Nephron progenitor cell (in vitro differentiated cells): ENCODE measurements around the gene UNC13B.

Source experiments
- DNase-seq: peaks from one replicate; pipeline ENCODE4 v3.0.0; 2021
- H3K27ac Mint-ChIP-seq: 2 replicates; pipeline ENCODE4 v1.8.0; 2021; ENCODE audit warnings: mild to moderate bottlenecking, moderate library complexity, mixed read lengths
- H3K27me3 Mint-ChIP-seq: 2 replicates; pipeline ENCODE4 v1.8.0; 2021; ENCODE audit warnings: mild to moderate bottlenecking, low read depth, mixed read lengths; ENCODE audit not compliant: poor library complexity
- H3K36me3 Mint-ChIP-seq: 2 replicates; pipeline ENCODE4 v1.8.0; 2021; ENCODE audit warnings: low read depth, mixed read lengths
- H3K4me1 Mint-ChIP-seq: 2 replicates; pipeline ENCODE4 v1.8.0; 2021; ENCODE audit warnings: mixed read lengths
- H3K4me3 Mint-ChIP-seq: 2 replicates; pipeline ENCODE4 v1.8.0; 2021; ENCODE audit warnings: mild to moderate bottlenecking, moderate library complexity, mixed read lengths
- H3K9me3 Mint-ChIP-seq: 2 replicates; pipeline ENCODE4 v1.8.0; 2021; ENCODE audit warnings: mild to moderate bottlenecking, moderate library complexity, mixed read lengths
- TF ChIP-seq, protein P1 (sequence below): fragments of 200-600 bp; sonication (generic); IDR thresholded peaks from 2 replicates; pipeline ENCODE4 v1.5.0; 2021; ENCODE audit warnings: antibody characterized with exemption

UNC13B gene

DNA sequence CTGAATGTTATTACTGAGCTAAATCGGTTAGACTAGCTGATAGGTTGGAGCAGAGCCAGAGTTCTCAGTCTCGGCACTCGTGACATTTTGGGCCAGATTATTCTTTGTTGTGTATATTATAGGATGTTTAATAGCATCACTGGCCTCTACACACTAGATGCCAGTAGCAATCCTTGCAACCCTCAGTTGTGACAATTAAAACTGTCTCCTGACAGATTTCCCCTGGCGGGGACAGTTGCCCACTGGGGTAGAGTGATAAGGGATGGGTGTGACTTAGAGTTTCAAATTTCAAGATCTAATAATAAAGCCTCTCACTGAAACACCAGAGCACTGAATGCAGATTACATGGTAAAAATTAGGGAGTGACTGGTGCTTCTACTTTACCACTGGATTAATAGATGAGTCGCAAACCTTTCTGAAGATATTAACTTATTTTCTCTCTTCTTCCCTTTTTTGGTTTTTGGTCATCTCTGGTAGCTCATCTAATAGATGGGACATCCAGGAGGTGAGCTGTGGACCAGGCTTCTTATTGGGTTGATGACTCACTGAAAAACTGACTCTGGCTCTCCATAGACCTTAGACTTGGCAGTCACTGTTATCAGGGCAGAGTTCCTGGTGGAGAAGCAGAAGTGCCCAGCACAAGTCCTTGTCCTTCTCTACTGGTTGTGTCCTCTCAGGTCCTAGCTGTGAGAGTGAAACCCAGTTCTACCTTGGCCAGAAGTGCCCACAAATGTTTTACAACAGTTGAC is 150.3 kb downstream of the UNC13B start:
- TF ChIP-seq, protein P1, sequence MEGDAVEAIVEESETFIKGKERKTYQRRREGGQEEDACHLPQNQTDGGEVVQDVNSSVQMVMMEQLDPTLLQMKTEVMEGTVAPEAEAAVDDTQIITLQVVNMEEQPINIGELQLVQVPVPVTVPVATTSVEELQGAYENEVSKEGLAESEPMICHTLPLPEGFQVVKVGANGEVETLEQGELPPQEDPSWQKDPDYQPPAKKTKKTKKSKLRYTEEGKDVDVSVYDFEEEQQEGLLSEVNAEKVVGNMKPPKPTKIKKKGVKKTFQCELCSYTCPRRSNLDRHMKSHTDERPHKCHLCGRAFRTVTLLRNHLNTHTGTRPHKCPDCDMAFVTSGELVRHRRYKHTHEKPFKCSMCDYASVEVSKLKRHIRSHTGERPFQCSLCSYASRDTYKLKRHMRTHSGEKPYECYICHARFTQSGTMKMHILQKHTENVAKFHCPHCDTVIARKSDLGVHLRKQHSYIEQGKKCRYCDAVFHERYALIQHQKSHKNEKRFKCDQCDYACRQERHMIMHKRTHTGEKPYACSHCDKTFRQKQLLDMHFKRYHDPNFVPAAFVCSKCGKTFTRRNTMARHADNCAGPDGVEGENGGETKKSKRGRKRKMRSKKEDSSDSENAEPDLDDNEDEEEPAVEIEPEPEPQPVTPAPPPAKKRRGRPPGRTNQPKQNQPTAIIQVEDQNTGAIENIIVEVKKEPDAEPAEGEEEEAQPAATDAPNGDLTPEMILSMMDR: no peak
- no peak for DNase-seq
- Mint-ChIP-seq H3K9me3 (no peaks in the 10 kb centered on the region), H3K27ac (no peak overlapping the region), H3K4me1 (peaks cover 16% of the 10 kb centered on the region), H3K4me3 (no peak overlapping the region), H3K36me3 (peaks cover 13% of the 10 kb centered on the region), H3K27me3 (no peaks in the 10 kb centered on the region)

DNA sequence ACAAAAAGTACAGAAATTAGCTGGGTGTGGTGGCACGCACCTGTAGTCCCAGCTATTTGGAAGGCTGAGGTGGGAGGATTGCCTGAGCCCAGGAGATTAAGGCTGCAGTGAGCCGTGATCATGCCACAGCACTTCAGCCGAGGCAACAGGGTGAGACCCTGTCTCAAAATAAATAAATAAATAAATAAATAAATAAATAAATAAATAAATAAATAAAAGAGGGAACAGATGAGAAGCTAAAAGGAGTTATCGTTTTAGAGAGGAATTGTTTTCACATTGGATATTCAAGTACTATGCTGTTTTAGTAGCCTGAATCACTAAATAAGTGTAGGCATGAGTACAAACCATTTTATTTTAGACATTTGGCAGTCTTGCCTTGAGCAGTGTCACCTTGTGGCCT is 151.7 kb downstream of the UNC13B start:
- no peak for DNase-seq
- peaks cover 18% of the 10 kb centered on the region for H3K36me3 Mint-ChIP-seq
- no peak overlapping the region for H3K27ac Mint-ChIP-seq
- no peak overlapping the region for H3K4me3 Mint-ChIP-seq
- H3K27me3 Mint-ChIP-seq: no peaks in the 10 kb centered on the region
- peaks cover 8% of the 10 kb centered on the region for H3K4me1 Mint-ChIP-seq
- TF ChIP-seq, protein P1: no peak
- H3K9me3 Mint-ChIP-seq: no peaks in the 10 kb centered on the region

DNA sequence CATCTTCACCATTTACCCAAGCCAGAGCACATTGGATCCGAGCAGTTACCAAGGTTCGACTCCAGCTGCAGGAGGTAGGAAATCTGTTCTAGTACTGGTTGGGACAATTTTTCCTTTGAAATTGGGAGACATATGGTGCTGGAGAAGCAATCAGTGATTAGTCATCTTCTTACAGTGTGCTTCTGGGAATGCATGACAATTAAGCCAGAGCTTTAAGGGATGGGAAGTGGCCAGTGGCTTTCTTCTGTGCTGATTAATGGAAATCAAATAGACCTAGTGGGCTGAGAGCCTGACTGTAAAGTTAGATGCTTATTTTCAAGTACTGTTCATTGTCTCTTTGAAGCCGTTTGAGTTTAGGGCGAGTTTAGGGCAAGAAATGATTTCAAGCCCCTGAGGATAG is 152.1 kb downstream of the UNC13B start:
- Mint-ChIP-seq H3K4me1 (peaks cover 3% of the 10 kb centered on the region), H3K9me3 (no peaks in the 10 kb centered on the region), H3K4me3 (no peak overlapping the region), H3K36me3 (peaks cover 23% of the 10 kb centered on the region), H3K27me3 (no peaks in the 10 kb centered on the region), H3K27ac (no peak overlapping the region)
- no peak for DNase-seq
- TF ChIP-seq, protein P1: no peak

DNA sequence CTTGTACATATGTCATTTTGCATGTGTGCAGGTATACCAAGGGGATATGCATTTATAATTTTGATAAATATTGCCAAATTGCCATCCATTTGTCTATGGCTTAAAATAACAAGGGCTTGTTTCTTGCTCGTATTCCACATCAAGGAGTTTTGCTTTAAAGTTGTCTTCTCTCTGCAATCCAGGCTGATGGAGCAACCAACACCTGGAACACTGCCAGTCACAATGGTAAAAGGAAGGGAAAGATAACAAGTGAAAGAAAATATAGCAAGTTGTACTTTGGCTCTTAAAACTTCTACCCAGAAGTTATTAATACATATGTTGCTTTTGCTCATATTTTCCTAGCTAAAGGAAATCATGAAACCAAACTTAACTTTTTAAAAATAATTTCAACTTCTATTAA is 156.9 kb downstream of the UNC13B start:
- Mint-ChIP-seq H3K4me3 (no peak overlapping the region), H3K27ac (no peak overlapping the region), H3K4me1 (no peaks in the 10 kb centered on the region), H3K27me3 (no peaks in the 10 kb centered on the region), H3K9me3 (no peaks in the 10 kb centered on the region), H3K36me3 (peaks cover 15% of the 10 kb centered on the region)
- TF ChIP-seq, protein P1: no peak
- DNase-seq: no peak

DNA sequence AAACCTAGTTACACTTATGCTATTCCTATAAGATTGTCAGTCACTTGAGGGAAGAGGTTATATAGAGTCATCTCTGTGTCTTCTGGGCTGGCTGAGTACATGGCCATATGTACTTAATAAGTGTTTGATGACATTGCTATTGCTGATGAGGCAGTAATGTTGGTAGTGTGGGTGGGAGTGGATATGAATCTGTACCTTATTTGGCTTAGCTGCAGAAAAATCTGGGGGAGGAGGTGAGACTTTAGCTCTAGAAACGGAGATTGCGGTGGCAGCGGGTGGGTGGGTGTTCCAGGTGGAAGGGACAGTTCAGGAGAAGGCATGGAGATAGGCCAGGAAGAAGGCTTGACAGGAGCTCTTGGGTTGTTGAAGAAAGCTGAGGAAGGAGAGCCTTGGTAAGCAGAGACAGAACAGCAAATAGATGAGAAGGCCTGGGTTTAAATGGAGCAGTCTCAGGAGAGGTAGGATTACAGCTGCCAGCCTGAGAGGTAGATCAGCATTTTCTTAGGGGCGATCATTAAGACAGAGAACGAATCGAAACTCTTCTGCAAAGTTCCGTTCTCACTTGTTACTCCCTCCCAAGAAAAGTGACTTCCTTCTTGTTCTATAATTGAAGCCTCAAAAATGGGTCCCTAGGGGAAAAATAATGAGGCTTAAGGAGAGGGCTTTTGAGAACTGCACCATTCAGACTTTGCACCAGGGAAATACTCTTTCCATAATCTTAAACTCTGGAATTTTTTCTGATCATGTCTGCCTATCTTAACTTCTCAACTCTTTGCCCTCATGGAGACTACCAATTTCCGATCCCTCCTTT is 160.5 kb downstream of the UNC13B start:
- peaks cover 10% of the 10 kb centered on the region for H3K36me3 Mint-ChIP-seq
- DNase-seq: no peak
- TF ChIP-seq, protein P1: no peak
- H3K4me3 Mint-ChIP-seq: no peak overlapping the region
- no peaks in the 10 kb centered on the region for H3K9me3 Mint-ChIP-seq
- no peak overlapping the region for H3K27ac Mint-ChIP-seq
- H3K4me1 Mint-ChIP-seq: no peaks in the 10 kb centered on the region
- H3K27me3 Mint-ChIP-seq: no peaks in the 10 kb centered on the region
